PC-3 (cell line): Measurements from ENCODE around the gene ST3GAL3.

ENCODE experiments used
- EZH2 ChIP-seq: fragments of 300-600 bp; sonication (generic); IDR thresholded peaks from one replicate; pipeline ENCODE4 v1.6.1; 2017; ENCODE audit warnings: antibody characterized with exemption, mild to moderate bottlenecking, low read length; ENCODE audit not compliant: unreplicated experiment
- TF ChIP-seq, protein P1 (sequence below): fragments of 300-600 bp; sonication (generic); conservative IDR thresholded peaks from 2 replicates; pipeline ENCODE4 v1.5.1; 2017; ENCODE audit warnings: antibody characterized with exemption, low read depth, mild to moderate bottlenecking, low read length

DNA sequence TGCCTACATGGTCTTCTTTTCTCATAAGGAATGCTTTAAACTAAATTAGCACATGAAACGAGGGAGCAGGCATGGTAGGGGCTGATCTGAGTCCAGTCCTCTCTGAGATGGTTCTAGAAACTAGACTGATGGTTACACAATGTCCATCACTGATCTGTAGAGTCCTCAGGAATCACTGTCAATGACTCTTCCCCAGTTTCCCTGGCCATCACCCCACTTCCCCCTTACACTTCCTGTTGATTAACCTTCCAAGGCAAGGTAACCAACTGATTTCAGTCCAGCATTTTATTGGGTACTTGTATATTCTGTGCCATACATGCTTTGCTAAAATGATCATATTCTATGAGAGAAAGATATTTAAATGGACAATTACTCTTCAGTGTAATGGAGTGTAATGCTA, 125.7 kb downstream of the ST3GAL3 start:
- TF ChIP-seq, protein P1, sequence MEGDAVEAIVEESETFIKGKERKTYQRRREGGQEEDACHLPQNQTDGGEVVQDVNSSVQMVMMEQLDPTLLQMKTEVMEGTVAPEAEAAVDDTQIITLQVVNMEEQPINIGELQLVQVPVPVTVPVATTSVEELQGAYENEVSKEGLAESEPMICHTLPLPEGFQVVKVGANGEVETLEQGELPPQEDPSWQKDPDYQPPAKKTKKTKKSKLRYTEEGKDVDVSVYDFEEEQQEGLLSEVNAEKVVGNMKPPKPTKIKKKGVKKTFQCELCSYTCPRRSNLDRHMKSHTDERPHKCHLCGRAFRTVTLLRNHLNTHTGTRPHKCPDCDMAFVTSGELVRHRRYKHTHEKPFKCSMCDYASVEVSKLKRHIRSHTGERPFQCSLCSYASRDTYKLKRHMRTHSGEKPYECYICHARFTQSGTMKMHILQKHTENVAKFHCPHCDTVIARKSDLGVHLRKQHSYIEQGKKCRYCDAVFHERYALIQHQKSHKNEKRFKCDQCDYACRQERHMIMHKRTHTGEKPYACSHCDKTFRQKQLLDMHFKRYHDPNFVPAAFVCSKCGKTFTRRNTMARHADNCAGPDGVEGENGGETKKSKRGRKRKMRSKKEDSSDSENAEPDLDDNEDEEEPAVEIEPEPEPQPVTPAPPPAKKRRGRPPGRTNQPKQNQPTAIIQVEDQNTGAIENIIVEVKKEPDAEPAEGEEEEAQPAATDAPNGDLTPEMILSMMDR: no peak
- no peak for TF ChIP-seq EZH2
